Peyer's patch (tissue), 4 donors: ENCODE data around the gene RHOU. TPM values are rescaled to one million over a fixed set of nuclear protein-coding genes. Genes with fewer than 3 reads are reported as not detected.
"Not testable (repeated sequence)": the region's sequence is repeated elsewhere in the genome, so short reads cannot be mapped to it uniquely, and the experiment has no call there.

Source experiments
- DNase-seq, 3 donors: peaks; one replicate each; pipeline ENCODE4 v3.0.0-alpha.2; 2017 to 2019
- H3K27ac ChIP-seq, 4 donors: fragments of 200-600 bp; sonication (generic); one replicate each; pipeline ENCODE4 v1.5.1; 2016 to 2019
- H3K27me3 ChIP-seq, 2 donors: fragments of 200-600 bp; sonication (generic); one replicate each; pipeline ENCODE4 v1.5.1; 2019
- H3K36me3 ChIP-seq, 3 donors: fragments of 200-600 bp; sonication (generic); one replicate each; pipeline ENCODE4 v1.5.1; 2016 to 2019
- H3K4me1 ChIP-seq, 4 donors: fragments of 200-600 bp; sonication (generic); one replicate each; pipeline ENCODE4 v1.5.1; 2016 to 2019
- H3K4me3 ChIP-seq, 4 donors: fragments of 200-600 bp; sonication (generic); 1 replicate in 3 of 4; 2 replicates in 1 of 4; pipeline ENCODE4 v1.5.1; 2016 to 2019; ENCODE audit warnings: mild to moderate bottlenecking in 1 of 4
- H3K9me3 ChIP-seq, 4 donors: fragments of 200-600 bp; sonication (generic); one replicate each; pipeline ENCODE4 v1.5.1; 2016 to 2019; ENCODE audit warnings: mild to moderate bottlenecking in 1 of 4
- CTCF ChIP-seq, 6 experiments: fragments of 450-650 bp in 4 of 6; fragments of 200-600 bp in 2 of 6; sonication (generic) in 1 of 6; IDR thresholded peaks; one replicate each; pipeline ENCODE4 v1.5.1; 2017 to 2019; ENCODE audit warnings: antibody characterized with exemption in 6 of 6, mild to moderate bottlenecking in 3 of 6, moderate library complexity in 1 of 6
- POLR2A ChIP-seq, 2 donors: fragments of 450-650 bp; IDR thresholded peaks; one replicate each; pipeline ENCODE4 v1.5.1; 2017; ENCODE audit warnings: antibody characterized with exemption in 2 of 2, mild to moderate bottlenecking in 2 of 2, moderate library complexity in 2 of 2
- total RNA-seq, 4 donors: library from RNA; depleted of rRNA; stranded (reverse); fragments of >200 nt; gene quantifications; one replicate each; pipeline ENCODE4 v1.1.0, GENCODE V29; 2016

RHOU gene
- total RNA-seq: 10 to 100 TPM; 14.0 to 62.0 (median 42.1) TPM

- Histone ChIP-seq H3K27me3 (no peaks in the 10 kb centered on the region), H3K36me3 (peaks cover 0 to 16% (median 0%) of the 10 kb centered on the region in 3 donors), H3K4me3 (peak within 1 kb of the TSS; percentile 53 to 87 (median 74)), H3K27ac (peak within 1 kb of the TSS; percentile 66 to 97 (median 95)), H3K4me1 (peaks cover 0 to 18% (median 5%) of the 10 kb centered on the region in 4 donors), H3K9me3 (no peaks in the 10 kb centered on the region)
- TF ChIP-seq CTCF (IDR thresholded peaks at IDR 0.05) (peak; percentile 35 to 97 (median 76)), POLR2A (IDR thresholded peaks at IDR 0.05) (peak; percentile 83 to 91)
- DNase-seq: peak; percentile 19 to 92 (median 79)
Observed at GRCh38 chr1:228734881-228735801, at the start of gene RHOU. TSS of gene RHOU (plus strand) at chr1:228735479. CDS start at chr1:228735743, 264 bp downstream.

GRCh38 chr1:228687587-228687986 lies 47.7 kb upstream of the RHOU start:
- Histone ChIP-seq H3K9me3 (no peaks in the 10 kb centered on the region), H3K27ac (no peak overlapping the region), H3K27me3 (no peaks in the 10 kb centered on the region), H3K36me3 (no peaks in the 10 kb centered on the region), H3K4me3 (no peak overlapping the region), H3K4me1 (no peaks in the 10 kb centered on the region)
- no peak for DNase-seq
- TF ChIP-seq CTCF (IDR thresholded peaks at IDR 0.05) (no peak), POLR2A (IDR thresholded peaks at IDR 0.05) (no peak)

GRCh38 chr1:228689255-228689654 lies 46.0 kb upstream of the RHOU start:
- H3K9me3 ChIP-seq: no peaks in the 10 kb centered on the region

GRCh38 chr1:228691211-228691610 lies 44.1 kb upstream of the RHOU start:
- Histone ChIP-seq H3K9me3 (no peaks in the 10 kb centered on the region), H3K27ac (no peak overlapping the region), H3K36me3 (no peaks in the 10 kb centered on the region), H3K4me1 (no peaks in the 10 kb centered on the region), H3K27me3 (no peaks in the 10 kb centered on the region), H3K4me3 (no peak overlapping the region)
- TF ChIP-seq POLR2A (IDR thresholded peaks at IDR 0.05) (no peak), CTCF (IDR thresholded peaks at IDR 0.05) (no peak)
- no peak for DNase-seq

More at GRCh38 chr1:228689255-228689654, 46.0 kb upstream of the RHOU start:
- no peaks in the 10 kb centered on the region for H3K27me3 ChIP-seq
- H3K27ac ChIP-seq: no peak overlapping the region
- H3K4me1 ChIP-seq: no peaks in the 10 kb centered on the region
- H3K36me3 ChIP-seq: no peaks in the 10 kb centered on the region
- TF ChIP-seq CTCF (IDR thresholded peaks at IDR 0.05) (no peak), POLR2A (IDR thresholded peaks at IDR 0.05) (no peak)
- H3K4me3 ChIP-seq: no peak overlapping the region
- no peak for DNase-seq

GRCh38 chr1:228691926-228692325 lies 43.4 kb upstream of the RHOU start:
- Histone ChIP-seq H3K4me3 (no peak overlapping the region), H3K4me1 (no peaks in the 10 kb centered on the region), H3K36me3 (no peaks in the 10 kb centered on the region), H3K9me3 (no peaks in the 10 kb centered on the region), H3K27ac (no peak overlapping the region), H3K27me3 (no peaks in the 10 kb centered on the region)
- TF ChIP-seq CTCF (IDR thresholded peaks at IDR 0.05): peak in 4 of 6 experiments; percentile 20 to 70 (median 68)
- no peak for TF ChIP-seq POLR2A (IDR thresholded peaks at IDR 0.05)
- DNase-seq: no peak

- not testable (repeated sequence) for DNase-seq, H3K9me3 ChIP-seq, H3K27me3 ChIP-seq, H3K36me3 ChIP-seq, H3K4me3 ChIP-seq, H3K27ac ChIP-seq, H3K4me1 ChIP-seq
Observed at GRCh38 chr1:228694447-228694846, 40.8 kb upstream of the RHOU start.
